Mesendoderm (in vitro differentiated cells): ENCODE measurements around the gene KLK5.

ENCODE experiments used
- DNase-seq: peaks from one replicate; pipeline ENCODE4 v3.0.0; 2013
- H2AK5ac ChIP-seq: 2 replicates; pipeline ENCODE4 v1.6.1; 2013; ENCODE audit warnings: low read length, inconsistent platforms
- H2BK120ac ChIP-seq: 2 replicates; pipeline ENCODE4 v1.6.1; 2013; ENCODE audit warnings: low read depth, mild to moderate bottlenecking, low read length, moderate library complexity, mixed read lengths
- H2BK15ac ChIP-seq: replicated peaks from 2 replicates; pipeline ENCODE4 v1.6.1; 2013; ENCODE audit warnings: low read depth, mild to moderate bottlenecking, moderate library complexity
- H2BK5ac ChIP-seq: 2 replicates; pipeline ENCODE4 v1.6.1; 2013; ENCODE audit warnings: low read length, inconsistent platforms
- H3K18ac ChIP-seq: 2 replicates; pipeline ENCODE4 v1.6.1; 2013; ENCODE audit warnings: mild to moderate bottlenecking, low read length, mixed read lengths
- H3K23ac ChIP-seq: one replicate; pipeline ENCODE4 v1.6.1; 2013; ENCODE audit warnings: low read length
- H3K27ac ChIP-seq: 2 replicates; pipeline ENCODE4 v1.5.1; 2013; ENCODE audit warnings: low read depth, mild to moderate bottlenecking, inconsistent platforms, low read length, moderate library complexity
- H3K27me3 ChIP-seq: 2 replicates; pipeline ENCODE4 v1.6.1; 2013; ENCODE audit warnings: low read length, control low read depth, mild to moderate bottlenecking, inconsistent platforms; ENCODE audit not compliant: insufficient read depth, poor library complexity
- H3K36me3 ChIP-seq: 2 replicates; pipeline ENCODE4 v1.6.1; 2013; ENCODE audit warnings: low read length, inconsistent platforms; ENCODE audit not compliant: control insufficient read depth, insufficient read depth
- H3K4ac ChIP-seq: one replicate; pipeline ENCODE4 v1.6.1; 2013; ENCODE audit warnings: low read depth, mild to moderate bottlenecking, low read length, moderate library complexity
- H3K4me1 ChIP-seq: 2 replicates; pipeline ENCODE4 v1.6.1; 2013; ENCODE audit warnings: low read depth, low read length, inconsistent platforms; ENCODE audit not compliant: control insufficient read depth
- H3K4me2 ChIP-seq: 2 replicates; pipeline ENCODE4 v1.6.1; 2013; ENCODE audit warnings: low read length
- H3K4me3 ChIP-seq: 2 replicates; pipeline ENCODE4 v1.5.1; 2013; ENCODE audit warnings: mild to moderate bottlenecking, low read length
- H3K56ac ChIP-seq: one replicate; pipeline ENCODE4 v1.6.1; 2013; ENCODE audit warnings: low read length
- H3K79me1 ChIP-seq: 2 replicates; pipeline ENCODE4 v1.6.1; 2013; ENCODE audit warnings: low read length, inconsistent platforms
- H3K79me2 ChIP-seq: 2 replicates; pipeline ENCODE4 v1.6.1; 2013; ENCODE audit warnings: mild to moderate bottlenecking, low read length; ENCODE audit not compliant: control insufficient read depth, insufficient read depth
- H3K9ac ChIP-seq: 2 replicates; pipeline ENCODE4 v1.6.1; 2013; ENCODE audit warnings: low read length, inconsistent platforms
- H4K5ac ChIP-seq: one replicate; pipeline ENCODE4 v1.6.1; 2013; ENCODE audit warnings: low read length
- H4K8ac ChIP-seq: one replicate; pipeline ENCODE4 v1.6.1; 2013; ENCODE audit warnings: low read depth, mild to moderate bottlenecking, control low read depth, low read length, moderate library complexity
- WGBS: extraction: QIAGEN DNeasy Blood & Tissue Kit; methylation state at CpG from one replicate; pipeline ENCODE4 v1.1.7; 2013; ENCODE audit warnings: low lambda C conversion rate, missing lambda C conversion rate; ENCODE audit not compliant: insufficient coverage; ENCODE audit errors: extremely low coverage; 5-methylcytosine and 5-hydroxymethylcytosine counted together

Gene KLK5

DNA sequence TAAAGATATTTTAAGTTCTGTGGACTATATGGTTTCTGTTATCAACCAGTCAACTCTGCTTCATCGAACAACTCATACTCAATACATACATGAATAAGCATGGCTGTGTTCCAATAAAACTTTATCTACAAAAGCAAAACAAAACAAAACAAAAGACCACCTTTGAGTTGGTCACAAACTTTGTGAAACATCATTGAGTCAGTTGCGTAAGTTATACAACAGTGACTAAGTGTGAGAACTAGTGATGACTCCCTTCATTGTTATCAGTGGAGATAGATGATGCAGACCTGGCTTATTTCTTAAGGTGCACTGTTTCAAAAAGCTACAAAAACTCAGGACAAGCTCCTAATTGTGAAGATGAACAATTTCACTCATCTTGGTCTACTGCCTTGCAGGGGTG, 27.1 kb downstream of the KLK5 start:
- WGBS = no CpG with 5 or more reads among the region's 2 CpGs
- Histone ChIP-seq H3K56ac (no peak overlapping the region), H3K4ac (no peak overlapping the region), H3K18ac (no peak overlapping the region), H3K23ac (no peak overlapping the region), H4K8ac (no peak overlapping the region), H3K4me1 (no peaks in the 10 kb centered on the region), H2BK5ac (no peak overlapping the region), H3K79me1 (no peaks in the 10 kb centered on the region), H3K27me3 (no peaks in the 10 kb centered on the region), H2AK5ac (no peak overlapping the region), H3K9ac (no peak overlapping the region), H3K4me3 (no peak overlapping the region), H4K5ac (no peak overlapping the region), H3K36me3 (no peaks in the 10 kb centered on the region), H3K4me2 (no peak overlapping the region), H3K79me2 (no peaks in the 10 kb centered on the region), H2BK120ac (no peak overlapping the region), H2BK15ac (no peak overlapping the region), H3K27ac (no peak overlapping the region)
- DNase-seq = no peak

DNA sequence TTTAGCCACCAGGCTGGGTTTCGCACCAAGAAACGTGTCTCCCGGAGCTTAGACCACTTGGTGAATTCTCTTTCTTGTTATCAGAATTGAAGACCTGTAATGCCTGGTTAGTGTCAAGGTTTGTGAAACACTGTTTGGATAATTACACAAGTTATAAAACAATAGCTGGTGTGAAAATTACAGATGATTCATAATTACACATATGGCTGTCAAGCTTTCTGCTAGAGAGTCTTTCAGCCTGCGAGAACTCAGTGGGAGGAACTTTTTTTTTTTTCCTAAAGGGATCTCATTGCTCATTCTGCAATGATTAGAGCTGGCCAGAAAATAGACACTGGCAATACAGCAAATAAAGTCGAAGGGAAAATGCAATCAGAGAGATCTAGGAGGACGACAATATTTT, 28.3 kb downstream of the KLK5 start:
- no peak overlapping the region for H3K4me2 ChIP-seq
- no peaks in the 10 kb centered on the region for H3K36me3 ChIP-seq
- no peak for DNase-seq
- no peak overlapping the region for H3K18ac ChIP-seq
- H3K27ac ChIP-seq = no peak overlapping the region
- no peak overlapping the region for H3K56ac ChIP-seq
- no peak overlapping the region for H4K8ac ChIP-seq
- H3K4me3 ChIP-seq = no peak overlapping the region
- no peak overlapping the region for H2BK15ac ChIP-seq
- H2AK5ac ChIP-seq = no peak overlapping the region
- no peaks in the 10 kb centered on the region for H3K79me2 ChIP-seq
- no peak overlapping the region for H3K9ac ChIP-seq
- no peak overlapping the region for H2BK5ac ChIP-seq
- no peak overlapping the region for H3K4ac ChIP-seq
- WGBS = no CpG with 5 or more reads among the region's 6 CpGs
- H4K5ac ChIP-seq = no peak overlapping the region
- no peak overlapping the region for H2BK120ac ChIP-seq
- H3K27me3 ChIP-seq = no peaks in the 10 kb centered on the region
- no peak overlapping the region for H3K23ac ChIP-seq
- no peaks in the 10 kb centered on the region for H3K4me1 ChIP-seq
- no peaks in the 10 kb centered on the region for H3K79me1 ChIP-seq

GRCh38 chr19:50922317-50922853, 30.5 kb downstream of the KLK5 start:
- Histone ChIP-seq H3K18ac (no peak overlapping the region), H3K27me3 (no peaks in the 10 kb centered on the region), H2BK5ac (no peak overlapping the region), H3K56ac (peak overlapping the region; percentile 70), H3K4me3 (no peak overlapping the region), H2BK120ac (no peak overlapping the region), H3K79me1 (no peaks in the 10 kb centered on the region), H2BK15ac (no peak overlapping the region), H4K8ac (no peak overlapping the region), H3K4me1 (no peaks in the 10 kb centered on the region), H2AK5ac (no peak overlapping the region), H3K23ac (no peak overlapping the region), H3K9ac (peak overlapping the region; percentile 42), H3K79me2 (no peaks in the 10 kb centered on the region), H3K4ac (no peak overlapping the region), H4K5ac (no peak overlapping the region), H3K4me2 (no peak overlapping the region), H3K27ac (no peak overlapping the region), H3K36me3 (no peaks in the 10 kb centered on the region)
- peak; percentile 91 for DNase-seq
- no CpG with 5 or more reads among the region's 21 CpGs for WGBS

- Histone ChIP-seq H3K36me3 (no peaks in the 10 kb centered on the region), H3K56ac (no peak overlapping the region), H3K79me1 (no peaks in the 10 kb centered on the region), H2BK15ac (no peak overlapping the region), H3K9ac (no peak overlapping the region), H3K27ac (no peak overlapping the region), H4K8ac (no peak overlapping the region), H2BK120ac (no peak overlapping the region), H2AK5ac (no peak overlapping the region), H3K4ac (no peak overlapping the region), H3K4me3 (no peak overlapping the region), H3K27me3 (no peaks in the 10 kb centered on the region), H3K18ac (no peak overlapping the region), H3K23ac (no peak overlapping the region), H2BK5ac (no peak overlapping the region), H3K4me2 (no peak overlapping the region), H4K5ac (no peak overlapping the region), H3K79me2 (no peaks in the 10 kb centered on the region), H3K4me1 (no peaks in the 10 kb centered on the region)
- no peak for DNase-seq
- WGBS = no CpG with 5 or more reads among the region's 12 CpGs
Observed at GRCh38 chr19:50921426-50922316, 31.2 kb downstream of the KLK5 start.

DNA sequence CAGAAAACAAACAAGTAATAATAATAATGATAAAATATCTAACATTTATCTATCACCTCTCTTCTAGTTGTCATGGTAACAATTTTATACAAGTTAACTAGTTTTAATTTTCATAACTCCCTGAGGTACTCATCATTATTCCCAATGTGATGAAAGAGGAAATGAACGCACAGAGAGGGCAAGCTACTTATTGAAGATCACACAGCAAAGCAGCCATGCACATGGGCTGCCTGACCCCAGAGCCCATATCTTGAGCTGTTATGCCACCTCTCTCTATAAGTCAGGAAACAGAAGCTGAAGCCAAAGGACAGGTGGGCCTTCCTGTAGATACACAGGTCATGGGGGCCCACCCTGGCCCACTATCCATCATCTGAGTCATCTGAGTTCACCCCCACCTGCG, 36.8 kb downstream of the KLK5 start:
- H3K4me1 ChIP-seq = no peaks in the 10 kb centered on the region
- H3K4ac ChIP-seq = no peak overlapping the region
- no peak overlapping the region for H4K5ac ChIP-seq
- H3K79me1 ChIP-seq = no peaks in the 10 kb centered on the region
- H2AK5ac ChIP-seq = no peak overlapping the region
- no peak overlapping the region for H4K8ac ChIP-seq
- no peak overlapping the region for H3K27ac ChIP-seq
- no peak overlapping the region for H3K4me3 ChIP-seq
- no peak overlapping the region for H2BK120ac ChIP-seq
- no peak overlapping the region for H3K4me2 ChIP-seq
- H3K79me2 ChIP-seq = no peaks in the 10 kb centered on the region
- peaks cover 13% of the 10 kb centered on the region for H3K27me3 ChIP-seq
- H3K18ac ChIP-seq = no peak overlapping the region
- H3K23ac ChIP-seq = no peak overlapping the region
- H2BK15ac ChIP-seq = no peak overlapping the region
- no peak overlapping the region for H2BK5ac ChIP-seq
- no peak overlapping the region for H3K56ac ChIP-seq
- no CpG with 5 or more reads among the region's 2 CpGs for WGBS
- no peak overlapping the region for H3K9ac ChIP-seq
- no peaks in the 10 kb centered on the region for H3K36me3 ChIP-seq
- DNase-seq = no peak
